K562 (cell line): ENCODE measurements around the gene SLMAP. TPM values are rescaled to one million over a fixed set of nuclear protein-coding genes. Genes with fewer than 3 reads are reported as not detected.

Experiments used
- BRD9 ChIP-seq: fragments of 450-650 bp; IDR thresholded peaks from 2 replicates; pipeline ENCODE4 v1.6.1; 2018; ENCODE audit warnings: low read depth; ENCODE audit not compliant: partially characterized antibody
- CGGBP1 ChIP-seq: fragments of 250-450 bp; sonication (Bioruptor Pico); IDR thresholded peaks from 2 replicates; pipeline ENCODE4 v1.9.0; 2021; ENCODE audit warnings: mild to moderate bottlenecking
- CHD4 ChIP-seq: fragments of 200-600 bp; sonication (generic); IDR thresholded peaks from 3 replicates; pipeline ENCODE4 v1.6.1; 2012; ENCODE audit warnings: low read depth, mild to moderate bottlenecking, mixed read lengths, low read length, inconsistent platforms; ENCODE audit not compliant: insufficient read depth, insufficient replicate concordance, poor library complexity, severe bottlenecking
- ETS2 ChIP-seq: IDR thresholded peaks from 2 replicates; pipeline ENCODE4 v1.6.1; 2016; ENCODE audit warnings: borderline replicate concordance, missing genetic modification characterization, mild to moderate bottlenecking, moderate library complexity, missing compliant biosample characterization; ENCODE audit not compliant: poor library complexity, severe bottlenecking
- GATAD2A ChIP-seq: fragments of 450-650 bp; IDR thresholded peaks from 2 replicates; pipeline ENCODE4 v1.6.1; 2017
- IRF9 ChIP-seq: fragments of 450-650 bp; IDR thresholded peaks from 2 replicates; pipeline ENCODE4 v1.6.1; 2016; ENCODE audit warnings: missing biosample characterization, missing genetic modification characterization
- MNT ChIP-seq, 2 experiments: fragments of 450-650 bp; conservative IDR thresholded peaks; 2 replicates each; pipeline ENCODE4 v1.6.1; 2017; ENCODE audit warnings: mild to moderate bottlenecking in 2 of 2, moderate library complexity in 2 of 2
- RB1 ChIP-seq: fragments of 450-650 bp; IDR thresholded peaks from 2 replicates; pipeline ENCODE4 v1.6.1; 2017; ENCODE audit warnings: low read depth, mild to moderate bottlenecking
- RREB1 ChIP-seq: fragments of 250-450 bp; sonication (Bioruptor Pico); IDR thresholded peaks from 2 replicates; pipeline ENCODE4 v1.4.0; 2020
- SMC3 ChIP-seq: conservative IDR thresholded peaks from 2 replicates; pipeline ENCODE4 v1.6.1; 2011; ENCODE audit warnings: low read depth, low read length, improper control_type of control experiment; ENCODE audit not compliant: insufficient read depth
- SREBF1 ChIP-seq: fragments of 150-350 bp; IDR thresholded peaks from 2 replicates; pipeline ENCODE4 v1.6.1; 2014; ENCODE audit warnings: antibody characterized with exemption, low read depth, low read length, borderline replicate concordance
- TAL1 ChIP-seq: fragments of 450-650 bp; IDR thresholded peaks from 2 replicates; pipeline ENCODE4 v1.6.1; 2016; ENCODE audit warnings: mild to moderate bottlenecking
- TFE3 ChIP-seq: fragments of 450-650 bp; formaldehyde crosslinking; IDR thresholded peaks from 2 replicates; pipeline ENCODE4 v1.4.0; 2020; ENCODE audit warnings: mild to moderate bottlenecking, mixed read lengths
- ZNF140 ChIP-seq: fragments of 250-450 bp; sonication (Bioruptor Pico); IDR thresholded peaks from 2 replicates; pipeline ENCODE4 v1.8.0; 2021; ENCODE audit warnings: moderate library complexity, mild to moderate bottlenecking, inconsistent platforms
- ZNF668 ChIP-seq: fragments of 250-450 bp; sonication (Bioruptor Pico); IDR thresholded peaks from 2 replicates; pipeline ENCODE4 v1.8.0; 2022; ENCODE audit warnings: mild to moderate bottlenecking, inconsistent platforms
- polyA plus RNA-seq, 8 experiments: library from polyadenylated mRNA; depleted of rRNA in 4 of 8; stranded (reverse) in 5 of 8; unstranded in 3 of 8; fragments of >200 nt; fragmentation: Nextera tagmentation in 2 of 8; fragmentation: Illumina TruSeq in 1 of 8; extraction: Ambion mirVana in 2 of 8; extraction: Trizol in 1 of 8; gene quantifications; 2 replicates each; pipeline versions ENCODE4 v1.2.1 to v1.2.3, GENCODE V29; 2011 to 2014; ENCODE audit warnings: inconsistent platforms in 1 of 8, missing spikeins in 1 of 8
- total RNA-seq, 7 experiments: library from RNA; depleted of rRNA in 6 of 7; stranded (reverse); fragments of >200 nt in 6 of 7; fragmentation: Illumina TruSeq in 2 of 7; extraction: Trizol in 2 of 7; gene quantifications; 2 replicates each; pipeline versions ENCODE4 v1.2.1 to v1.2.3, GENCODE V29; 2011 to 2021; ENCODE audit warnings: low replicate concordance in 1 of 7

Gene SLMAP
- total and polyA plus RNA-seq, 9 of the 15 experiments (the other 6 are each of a cell fraction or from before 2014, with no cell fraction given): 12.1 to 50.7 (median 28.3) TPM

- TF ChIP-seq RREB1 (CRISPR knock-in tag) (no peak), ZNF668 (no peak), SMC3 (no peak), TFE3 (CRISPR knock-in tag) (peak; percentile 87), TAL1 (no peak), GATAD2A (no peak), CHD4 (no peak), MNT (conservative IDR thresholded peaks at IDR 0.05) (peak; percentile 45 to 65; a peak in 3 of 4 replicates), BRD9 (no peak), ETS2 (tag) (no peak), ZNF140 (no peak), SREBF1 (peak; percentile 64; the same call in 1 of the 2 replicates), CGGBP1 (CRISPR knock-in tag) (no peak), IRF9 (tag) (no peak), RB1 (0 out of 2 replicates have a peak, but pooled peaks have one; percentile 22)
Measured at GRCh38 chr3:57755741-57756527, at the start of gene SLMAP (continued).
